H1 (cell line): Measurements from ENCODE around the gene ANXA5. TPM values are rescaled to one million over a fixed set of nuclear protein-coding genes. Genes with fewer than 3 reads are reported as not detected.

Experiments
- POLR2AphosphoS5 ChIP-seq: IDR thresholded peaks from 2 replicates; pipeline ENCODE4 v1.6.1; 2011; ENCODE audit warnings: low read depth, low read length
- SP2 ChIP-seq: IDR thresholded peaks from 2 replicates; pipeline ENCODE4 v1.6.1; 2012; ENCODE audit warnings: mild to moderate bottlenecking, low read length, inconsistent platforms
- polyA plus RNA-seq, 7 experiments: library from polyadenylated mRNA; depleted of rRNA in 3 of 7; stranded (reverse) in 5 of 7; unstranded in 2 of 7; fragments of >200 nt in 5 of 7; fragments of 200-250 nt in 2 of 7; gene quantifications; 1 replicate in 5 of 7; 2 replicates in 1 of 7; 4 replicates in 1 of 7; pipeline versions ENCODE4 v1.2.1 to v1.2.3, GENCODE V29; 2011 to 2013; ENCODE audit warnings: missing spikeins in 2 of 7, mixed read lengths in 2 of 7
- total RNA-seq: library from RNA; stranded (reverse); fragmentation: NEBNext Ultra II Directional; extraction: Animal tissue kit (Norgen Biotek cat#: 25700); gene quantifications from 2 replicates; pipeline ENCODE4 v1.2.1, GENCODE V29; 2021

Gene ANXA5
- total and polyA plus RNA-seq, 2 of the 8 experiments (the other 6 are each of a cell fraction or from before 2014, with no cell fraction given) = 213 to 221 TPM

GRCh38 chr4:121653986-121654385, 42.8 kb downstream of the ANXA5 start (continued):
- TF ChIP-seq SP2 (no peak), POLR2AphosphoS5 (no peak)
